Activated naive CD8-positive, alpha-beta T cell treated with anti-CD3 and anti-CD28 coated beads, Interleukin-2, amount 50 U/mL, for 24 hours (primary cell): ENCODE measurements around the gene CDH4.

Experiments used
- ATAC-seq: fragments of 150-1000 bp; cut with Tn5 transposase; one replicate; pipeline ENCODE4 v1.10.0; 2021
- DNase-seq: peaks from one replicate; pipeline ENCODE4 v3.0.0; 2021
- H3K27ac Mint-ChIP-seq: one replicate; pipeline ENCODE4 v1.8.0; 2021; ENCODE audit warnings: mild to moderate bottlenecking, mixed read lengths
- H3K27me3 Mint-ChIP-seq: one replicate; pipeline ENCODE4 v1.8.0; 2021; ENCODE audit warnings: mixed read lengths
- H3K36me3 Mint-ChIP-seq: one replicate; pipeline ENCODE4 v1.8.0; 2021; ENCODE audit warnings: low read depth, mixed read lengths
- H3K4me1 Mint-ChIP-seq: one replicate; pipeline ENCODE4 v1.8.0; 2021; ENCODE audit warnings: mixed read lengths
- H3K4me3 Mint-ChIP-seq: one replicate; pipeline ENCODE4 v1.8.0; 2021; ENCODE audit warnings: mild to moderate bottlenecking, moderate library complexity, mixed read lengths
- H3K9me3 Mint-ChIP-seq: one replicate; pipeline ENCODE4 v1.8.0; 2021; ENCODE audit warnings: mixed read lengths

CDH4 gene

GRCh38 chr20:61543931-61544745 lies 292.1 kb downstream of the CDH4 start:
- Mint-ChIP-seq H3K36me3 (no peaks in the 10 kb centered on the region), H3K27ac (no peak overlapping the region), H3K4me3 (no peak overlapping the region), H3K4me1 (no peaks in the 10 kb centered on the region), H3K9me3 (peaks cover 4% of the 10 kb centered on the region), H3K27me3 (no peaks in the 10 kb centered on the region)
- ATAC-seq (no peak), DNase-seq (no peak)

GRCh38 chr20:61544910-61545889 lies 293.1 kb downstream of the CDH4 start:
- H3K27ac Mint-ChIP-seq: no peak overlapping the region
- no peak for DNase-seq
- H3K27me3 Mint-ChIP-seq: no peaks in the 10 kb centered on the region
- H3K4me3 Mint-ChIP-seq: no peak overlapping the region
- ATAC-seq: no peak
- peaks cover 4% of the 10 kb centered on the region for H3K9me3 Mint-ChIP-seq
- no peaks in the 10 kb centered on the region for H3K4me1 Mint-ChIP-seq
- no peaks in the 10 kb centered on the region for H3K36me3 Mint-ChIP-seq

GRCh38 chr20:61546641-61547040 lies 294.6 kb downstream of the CDH4 start:
- DNase-seq (no peak), ATAC-seq (no peak)
- H3K9me3 Mint-ChIP-seq: peaks cover 8% of the 10 kb centered on the region
- H3K4me3 Mint-ChIP-seq: no peak overlapping the region
- no peaks in the 10 kb centered on the region for H3K27me3 Mint-ChIP-seq
- H3K36me3 Mint-ChIP-seq: no peaks in the 10 kb centered on the region
- H3K4me1 Mint-ChIP-seq: no peaks in the 10 kb centered on the region
- no peak overlapping the region for H3K27ac Mint-ChIP-seq

GRCh38 chr20:61548069-61548468 lies 296.0 kb downstream of the CDH4 start:
- no peak for ATAC-seq
- no peak for DNase-seq
- no peaks in the 10 kb centered on the region for H3K27me3 Mint-ChIP-seq
- H3K27ac Mint-ChIP-seq: no peak overlapping the region
- H3K9me3 Mint-ChIP-seq: peaks cover 16% of the 10 kb centered on the region
- no peaks in the 10 kb centered on the region for H3K36me3 Mint-ChIP-seq
- H3K4me1 Mint-ChIP-seq: no peaks in the 10 kb centered on the region
- no peak overlapping the region for H3K4me3 Mint-ChIP-seq

- no peaks in the 10 kb centered on the region for H3K36me3 Mint-ChIP-seq
- DNase-seq: no peak
- H3K4me3 Mint-ChIP-seq: no peak overlapping the region
- H3K9me3 Mint-ChIP-seq: peaks cover 16% of the 10 kb centered on the region
- H3K4me1 Mint-ChIP-seq: no peaks in the 10 kb centered on the region
- H3K27me3 Mint-ChIP-seq: no peaks in the 10 kb centered on the region
- ATAC-seq: no peak
- no peak overlapping the region for H3K27ac Mint-ChIP-seq
Measured at GRCh38 chr20:61549865-61550264, 297.8 kb downstream of the CDH4 start.

DNA sequence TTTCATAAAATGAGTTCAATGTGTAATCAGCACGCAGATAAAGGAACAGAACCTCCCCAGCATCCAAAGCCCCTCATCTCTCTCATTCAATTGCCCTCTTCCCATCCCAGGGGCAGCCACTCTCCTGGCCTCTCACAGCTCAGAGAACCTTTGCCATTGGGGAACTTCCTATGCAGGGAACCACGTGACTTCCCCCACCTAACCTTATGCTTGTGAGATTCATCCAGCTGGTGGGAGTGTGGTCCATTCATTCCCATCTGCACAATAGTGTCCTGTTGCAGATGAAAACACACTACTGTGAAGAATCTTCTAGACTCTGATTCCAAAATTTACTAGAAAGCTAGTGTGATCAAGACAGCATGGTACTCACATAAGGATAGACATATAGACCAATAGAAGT lies 299.3 kb downstream of the CDH4 start:
- no peak overlapping the region for H3K4me3 Mint-ChIP-seq
- no peak for ATAC-seq
- no peak overlapping the region for H3K27ac Mint-ChIP-seq
- H3K4me1 Mint-ChIP-seq: no peaks in the 10 kb centered on the region
- H3K36me3 Mint-ChIP-seq: no peaks in the 10 kb centered on the region
- H3K27me3 Mint-ChIP-seq: no peaks in the 10 kb centered on the region
- no peak for DNase-seq
- H3K9me3 Mint-ChIP-seq: peaks cover 13% of the 10 kb centered on the region

DNA sequence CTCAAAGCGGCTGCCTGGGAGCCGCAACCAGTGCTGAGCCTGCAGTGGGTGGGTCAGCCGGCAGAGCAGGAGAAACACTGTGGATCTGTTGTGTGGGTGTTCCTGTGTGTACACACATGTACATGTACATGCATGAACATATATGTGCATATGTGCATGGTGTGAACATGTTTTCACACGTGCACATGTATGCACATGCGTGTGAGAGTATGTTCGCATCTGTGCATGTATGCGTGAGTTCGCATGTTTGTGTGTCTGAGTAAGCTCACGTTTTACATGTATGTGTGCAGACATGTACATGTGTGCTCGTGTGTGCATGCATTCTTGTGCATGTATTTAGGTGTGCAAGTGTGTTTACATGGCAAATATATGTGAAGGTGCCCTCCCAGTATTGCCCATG lies 302.6 kb downstream of the CDH4 start:
- Mint-ChIP-seq H3K4me3 (no peak overlapping the region), H3K4me1 (no peaks in the 10 kb centered on the region), H3K36me3 (no peaks in the 10 kb centered on the region), H3K27me3 (no peaks in the 10 kb centered on the region), H3K9me3 (peaks cover 13% of the 10 kb centered on the region), H3K27ac (no peak overlapping the region)
- ATAC-seq (no peak), DNase-seq (no peak)

DNA sequence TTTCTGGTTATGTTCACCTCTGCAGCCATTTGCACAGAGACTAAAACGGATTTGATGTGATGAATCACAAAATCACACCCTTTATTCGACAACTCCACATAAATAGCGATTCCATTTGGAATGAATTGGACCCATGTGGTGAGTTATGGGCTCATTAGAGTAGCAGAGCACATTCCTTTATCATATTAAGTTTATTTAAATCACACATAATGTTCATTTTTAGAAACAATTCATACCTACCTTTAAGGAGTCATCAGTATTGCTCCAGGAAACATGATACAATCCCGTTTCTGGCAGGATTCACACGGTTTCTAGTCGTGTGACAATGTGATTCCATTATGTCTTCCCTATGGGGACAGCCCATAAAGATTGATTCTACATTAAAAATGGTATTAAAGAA lies 303.5 kb downstream of the CDH4 start:
- H3K9me3 Mint-ChIP-seq: peaks cover 13% of the 10 kb centered on the region
- no peak overlapping the region for H3K4me3 Mint-ChIP-seq
- H3K27ac Mint-ChIP-seq: no peak overlapping the region
- no peak for ATAC-seq
- DNase-seq: no peak
- no peaks in the 10 kb centered on the region for H3K4me1 Mint-ChIP-seq
- no peaks in the 10 kb centered on the region for H3K36me3 Mint-ChIP-seq
- no peaks in the 10 kb centered on the region for H3K27me3 Mint-ChIP-seq

DNA sequence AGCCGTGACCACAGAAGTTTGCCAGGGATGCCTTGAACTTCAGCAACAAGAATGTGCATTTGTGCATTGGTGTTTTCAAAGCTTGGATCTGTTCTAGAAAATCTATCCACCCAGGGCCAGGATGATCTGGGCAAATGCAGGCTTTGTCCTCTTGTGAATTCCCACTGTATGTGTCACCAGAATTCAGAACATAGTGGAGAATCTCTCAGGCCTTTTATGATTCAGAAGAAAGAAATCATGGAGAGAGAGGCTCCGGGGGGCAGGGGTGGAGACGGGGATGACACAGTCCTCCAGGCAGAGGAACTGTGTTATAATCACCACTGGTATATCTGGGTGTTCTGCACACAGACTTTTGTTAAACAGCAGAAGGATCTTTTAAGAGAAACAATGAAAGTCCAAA lies 304.1 kb downstream of the CDH4 start:
- Mint-ChIP-seq H3K4me3 (no peak overlapping the region), H3K27ac (no peak overlapping the region), H3K27me3 (no peaks in the 10 kb centered on the region), H3K9me3 (peaks cover 13% of the 10 kb centered on the region), H3K36me3 (no peaks in the 10 kb centered on the region), H3K4me1 (no peaks in the 10 kb centered on the region)
- DNase-seq: no peak
- ATAC-seq: no peak

- H3K27me3 Mint-ChIP-seq: no peaks in the 10 kb centered on the region
- H3K4me1 Mint-ChIP-seq: no peaks in the 10 kb centered on the region
- no peak overlapping the region for H3K27ac Mint-ChIP-seq
- no peak overlapping the region for H3K4me3 Mint-ChIP-seq
- ATAC-seq (no peak), DNase-seq (no peak)
- H3K9me3 Mint-ChIP-seq: peaks cover 8% of the 10 kb centered on the region
- H3K36me3 Mint-ChIP-seq: no peaks in the 10 kb centered on the region
Measured at GRCh38 chr20:61556673-61557072, 304.6 kb downstream of the CDH4 start.

GRCh38 chr20:61557621-61558020 lies 305.6 kb downstream of the CDH4 start:
- Mint-ChIP-seq H3K27me3 (no peaks in the 10 kb centered on the region), H3K36me3 (no peaks in the 10 kb centered on the region), H3K4me1 (no peaks in the 10 kb centered on the region), H3K9me3 (peaks cover 5% of the 10 kb centered on the region), H3K4me3 (no peak overlapping the region), H3K27ac (no peak overlapping the region)
- ATAC-seq (no peak), DNase-seq (no peak)

DNA sequence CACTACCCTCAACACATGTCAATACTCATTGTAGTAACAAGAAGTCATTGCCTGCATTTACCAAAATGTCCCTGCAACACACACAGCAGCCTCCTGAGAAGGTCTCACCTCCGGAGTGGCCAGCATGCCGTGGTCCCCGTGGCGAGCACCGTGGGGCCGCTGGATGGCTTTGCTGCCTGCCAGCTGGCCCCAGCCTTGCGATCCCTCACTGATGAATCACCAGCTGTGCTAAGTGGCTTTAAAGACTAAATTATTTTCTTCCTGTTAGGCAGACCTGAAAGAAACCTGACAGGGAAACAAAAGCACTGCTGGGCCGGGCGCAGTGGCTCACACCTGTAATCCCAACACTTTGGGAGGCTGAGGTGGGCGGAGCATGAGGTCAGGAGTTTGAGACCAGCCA lies 306.7 kb downstream of the CDH4 start:
- no peak for DNase-seq
- Mint-ChIP-seq H3K27ac (no peak overlapping the region), H3K4me3 (no peak overlapping the region), H3K36me3 (no peaks in the 10 kb centered on the region), H3K27me3 (no peaks in the 10 kb centered on the region), H3K9me3 (no peaks in the 10 kb centered on the region), H3K4me1 (no peaks in the 10 kb centered on the region)
- ATAC-seq: no peak

DNA sequence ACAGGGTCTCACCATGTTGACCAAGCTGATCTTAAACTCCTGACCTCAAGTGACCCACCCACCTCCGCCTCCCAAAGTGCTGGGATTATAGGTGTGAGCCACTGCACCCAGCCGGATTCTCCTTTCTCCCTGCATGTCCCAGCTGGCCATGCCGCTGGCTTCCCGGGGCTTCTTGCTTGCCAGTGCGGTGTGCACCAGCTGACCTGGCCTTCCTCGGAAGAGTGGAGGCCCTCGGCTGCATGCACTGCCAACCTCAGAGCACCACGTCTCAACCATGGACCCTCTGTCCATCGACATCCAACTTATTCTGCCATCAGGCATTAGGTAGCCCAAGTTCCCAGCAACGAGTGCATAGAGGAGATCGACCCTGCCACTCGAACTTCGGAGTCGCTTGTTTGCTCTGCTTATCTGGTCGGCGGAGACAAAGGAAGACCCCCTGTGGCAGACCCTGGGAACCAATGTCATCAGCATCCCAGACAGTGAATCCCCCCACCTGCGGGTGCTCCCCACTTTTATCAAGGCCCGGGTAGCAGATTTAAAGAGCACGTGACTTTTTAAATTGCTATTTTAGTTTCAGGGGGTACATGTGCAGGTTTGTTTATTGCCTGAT lies 307.8 kb downstream of the CDH4 start:
- ATAC-seq (no peak), DNase-seq (no peak)
- H3K4me1 Mint-ChIP-seq: no peaks in the 10 kb centered on the region
- H3K36me3 Mint-ChIP-seq: no peaks in the 10 kb centered on the region
- no peaks in the 10 kb centered on the region for H3K9me3 Mint-ChIP-seq
- no peaks in the 10 kb centered on the region for H3K27me3 Mint-ChIP-seq
- no peak overlapping the region for H3K27ac Mint-ChIP-seq
- H3K4me3 Mint-ChIP-seq: no peak overlapping the region

GRCh38 chr20:61560361-61560853 lies 308.3 kb downstream of the CDH4 start:
- no peak for DNase-seq
- H3K36me3 Mint-ChIP-seq: no peaks in the 10 kb centered on the region
- no peak for ATAC-seq

More at GRCh38 chr20:61560361-61560853, 308.3 kb downstream of the CDH4 start:
- Mint-ChIP-seq H3K9me3 (no peaks in the 10 kb centered on the region), H3K4me3 (no peak overlapping the region), H3K27ac (no peak overlapping the region), H3K4me1 (no peaks in the 10 kb centered on the region), H3K27me3 (no peaks in the 10 kb centered on the region)
